SK-N-SH (cell line): Measurements from ENCODE around the gene ANK2. TPM values are rescaled to one million over a fixed set of nuclear protein-coding genes. Genes with fewer than 3 reads are reported as not detected.
"Not testable (repeated sequence)": the region's sequence is repeated elsewhere in the genome, so short reads cannot be mapped to it uniquely, and the experiment has no call there.

Experiments used
- CTCF ChIA-PET: fragments of 300-600, 350-600 bp; formaldehyde crosslinking; extraction: SDS; loops from one replicate; lab custom pipeline; 2021; lab: Yijun Ruan, JAX
- POLR2A ChIA-PET: fragments of 350-600 bp; sonication (Branson Sonifier 250); formaldehyde crosslinking; extraction: SDS; loops from one replicate; lab custom pipeline; 2020; ENCODE audit warnings: antibody characterized with exemption, inconsistent platforms; lab: Yijun Ruan, JAX
- DNase-seq: peaks from one replicate; pipeline ENCODE4 v3.0.0; 2012
- H2AFZ ChIP-seq: fragments of 200-600 bp; sonication (generic); 2 replicates; pipeline ENCODE4 v1.8.1; 2016; ENCODE audit warnings: antibody characterized with exemption, mild to moderate bottlenecking, low read depth
- H3F3A ChIP-seq: fragments of 200-600 bp; sonication (generic); replicated peaks from 2 replicates; pipeline ENCODE3; 2016; ENCODE audit warnings: antibody characterized with exemption, mild to moderate bottlenecking; ENCODE audit not compliant: insufficient read depth
- H3K27ac ChIP-seq, 2 experiments: fragments of 200-500 bp in 1 of 2; fragments of 200-600 bp in 1 of 2; sonication (Bioruptor generic) in 1 of 2; sonication (generic), shearing (Covaris generic) in 1 of 2; 2 replicates each; pipeline versions ENCODE4 v1.5.1 to v1.6.1; 2014 to 2016; ENCODE audit warnings: low read depth in 2 of 2, inconsistent platforms in 1 of 2, low read length in 1 of 2, mild to moderate bottlenecking in 1 of 2, mixed read lengths in 1 of 2
- H3K27me3 ChIP-seq: fragments of 200-600 bp; sonication (generic), shearing (Covaris generic); 2 replicates; pipeline ENCODE4 v1.6.1; 2016; ENCODE audit warnings: mixed run types; ENCODE audit not compliant: insufficient read depth
- H3K36me3 ChIP-seq, 2 experiments: fragments of 200-500 bp in 1 of 2; fragments of 200-600 bp in 1 of 2; sonication (Bioruptor generic) in 1 of 2; sonication (generic) in 1 of 2; replicated peaks in 1 of 2; 2 replicates each; pipeline versions ENCODE3 to v1.5.1; 2014 to 2016; ENCODE audit warnings: low read length in 1 of 2, mild to moderate bottlenecking in 1 of 2; ENCODE audit not compliant: insufficient read depth in 2 of 2, control insufficient read depth in 1 of 2
- H3K4me1 ChIP-seq, 2 experiments: fragments of 200-500 bp in 1 of 2; fragments of 200-600 bp in 1 of 2; sonication (Bioruptor generic) in 1 of 2; sonication (generic), shearing (Covaris generic) in 1 of 2; 2 replicates each; pipeline versions ENCODE4 v1.5.1 to v1.6.1; 2014 to 2016; ENCODE audit warnings: low read depth in 1 of 2, low read length in 1 of 2, mixed run types in 1 of 2; ENCODE audit not compliant: insufficient read depth in 2 of 2, control insufficient read depth in 1 of 2
- H3K4me2 ChIP-seq: fragments of 200-600 bp; sonication (generic), shearing (Covaris generic); 2 replicates; pipeline ENCODE4 v1.6.1; 2017; ENCODE audit warnings: mixed run types
- H3K4me3 ChIP-seq, 2 experiments: fragments of 200-500 bp in 1 of 2; fragments of 200-600 bp in 1 of 2; sonication (Bioruptor generic) in 1 of 2; sonication (generic), shearing (Covaris generic) in 1 of 2; 2 replicates each; pipeline versions ENCODE4 v1.5.1 to v1.8.1; 2014 to 2016; ENCODE audit warnings: low read depth in 2 of 2, inconsistent platforms in 1 of 2, low read length in 1 of 2, mild to moderate bottlenecking in 1 of 2, mixed read lengths in 1 of 2, moderate library complexity in 1 of 2
- H3K79me2 ChIP-seq: fragments of 200-600 bp; sonication (generic); 2 replicates; pipeline ENCODE4 v1.8.1; 2017; ENCODE audit warnings: mild to moderate bottlenecking; ENCODE audit not compliant: insufficient read depth
- H3K9ac ChIP-seq: fragments of 200-600 bp; sonication (generic); 2 replicates; pipeline ENCODE4 v1.6.1; 2017; ENCODE audit warnings: mixed run types
- H3K9me2 ChIP-seq: fragments of 200-600 bp; sonication (generic); 2 replicates; pipeline ENCODE4 v1.6.1; 2017; ENCODE audit warnings: mixed run types
- H3K9me3 ChIP-seq: fragments of 200-600 bp; sonication (generic); 2 replicates; pipeline ENCODE4 v1.6.1; 2017; ENCODE audit warnings: mixed run types, mild to moderate bottlenecking, moderate library complexity
- H4K20me1 ChIP-seq: fragments of 200-600 bp; sonication (generic); 2 replicates; pipeline ENCODE4 v1.6.1; 2017; ENCODE audit warnings: mild to moderate bottlenecking, mixed run types; ENCODE audit not compliant: insufficient read depth
- ELF1 ChIP-seq: IDR thresholded peaks from 2 replicates; pipeline ENCODE4 v1.4.0; 2012
- FOXJ3 ChIP-seq: sonication (generic); formaldehyde crosslinking; IDR thresholded peaks from 2 replicates; pipeline ENCODE4 v1.5.1; 2020; ENCODE audit warnings: mild to moderate bottlenecking, missing genetic modification reagents
- JUND ChIP-seq: IDR thresholded peaks from 2 replicates; pipeline ENCODE4 v1.4.0; 2012
- MXI1 ChIP-seq: IDR thresholded peaks from 2 replicates; pipeline ENCODE4 v1.6.1; 2012; ENCODE audit warnings: mild to moderate bottlenecking, low read depth, low read length, improper control_type of control experiment
- WGBS: methylation state at CpG from one replicate; pipeline ENCODE4 v1.1.6; 2017; ENCODE audit warnings: low lambda C conversion rate; 5-methylcytosine and 5-hydroxymethylcytosine counted together
- polyA plus RNA-seq, 3 experiments: library from polyadenylated mRNA; depleted of rRNA; stranded (reverse); fragments of >200 nt; gene quantifications; 2 replicates each; pipeline ENCODE4 v1.2.3, GENCODE V29; 2012
- TF ChIP-seq, protein P1 (sequence below): IDR thresholded peaks from 2 replicates; pipeline ENCODE4 v1.6.1; 2012; ENCODE audit warnings: mild to moderate bottlenecking, low read depth, low read length, moderate library complexity
- TF ChIP-seq, protein P2 (sequence below): fragments of 150-350 bp; IDR thresholded peaks from 2 replicates; pipeline ENCODE4 v1.6.1; 2017; ENCODE audit warnings: antibody characterized with exemption, low read length, low read depth, borderline replicate concordance

ANK2 gene
- polyA plus RNA-seq, 1 of the 3 experiments (the other 2 are of a cell fraction) = 0.69 TPM

DNA sequence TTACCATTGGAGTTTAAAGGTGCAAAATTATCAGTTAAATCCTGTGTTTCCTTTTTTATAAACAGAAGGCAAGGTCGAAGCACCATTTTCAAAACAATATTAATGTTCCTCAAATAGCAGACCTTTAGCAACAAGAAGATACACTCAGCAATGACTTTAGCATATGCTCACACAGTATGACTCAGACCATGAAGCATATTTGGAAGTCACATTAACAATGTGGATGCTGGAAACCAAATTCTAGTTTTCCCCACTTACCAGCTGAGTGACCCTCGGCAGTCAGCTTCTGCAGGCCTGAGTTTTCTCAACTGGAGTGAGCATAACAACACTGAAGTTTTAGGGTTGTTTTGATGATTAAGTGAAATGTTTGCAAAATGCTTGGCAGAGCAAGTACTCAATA is 130.5 kb downstream of the ANK2 start (continued):
- TF ChIP-seq FOXJ3 (no peak), MXI1 (no peak)
- TF ChIP-seq, all 33 proteins: peak for 0

DNA sequence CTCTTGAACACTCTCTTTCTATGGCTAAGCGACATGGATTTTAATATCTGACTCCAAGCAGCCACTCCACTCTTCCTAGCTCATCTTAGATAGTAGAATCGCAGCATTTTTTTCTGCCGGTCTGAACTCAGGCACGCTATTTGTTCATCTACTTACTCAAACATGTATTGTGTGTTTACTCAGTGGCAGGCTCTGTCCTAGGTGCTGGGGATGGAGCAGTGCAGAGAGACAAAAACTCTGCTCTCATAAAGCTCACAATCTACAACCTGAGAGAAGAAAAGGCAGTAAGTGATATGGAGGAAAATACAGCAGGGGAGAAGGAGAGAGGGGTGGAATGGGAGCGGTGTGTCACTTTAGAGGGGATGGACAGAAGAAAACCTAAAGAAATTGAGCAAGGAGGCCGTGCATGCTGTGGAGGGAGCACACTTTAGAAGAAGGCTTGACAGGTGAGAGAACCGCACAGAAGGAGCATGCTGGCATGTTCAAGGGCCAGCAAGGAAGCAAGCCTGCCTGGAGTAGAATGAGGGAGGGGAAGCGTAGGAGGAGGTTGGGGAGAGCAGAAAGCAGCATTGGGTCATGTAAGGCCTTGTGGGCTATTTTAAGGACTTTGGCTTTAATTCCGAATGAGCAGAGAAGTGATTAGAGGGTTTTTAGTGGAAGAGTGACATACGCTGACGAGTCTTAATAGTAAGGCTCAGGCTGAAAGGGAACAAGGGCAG is 132.0 kb downstream of the ANK2 start:
- ChIA-PET POLR2A (no interaction called here), CTCF (no interaction called here)
- Histone ChIP-seq H3K36me3 (no peaks in the 10 kb centered on the region), H3K4me3 (no peak overlapping the region), H3K4me2 (no peak overlapping the region), H3K9me2 (no peaks in the 10 kb centered on the region), H3K4me1 (no peaks in the 10 kb centered on the region; a peak in 2 of 4 replicates), H3K9me3 (no peaks in the 10 kb centered on the region), H3K79me2 (no peaks in the 10 kb centered on the region), H3F3A (no peaks in the 10 kb centered on the region), H4K20me1 (no peaks in the 10 kb centered on the region), H2AFZ (no peak overlapping the region), H3K27ac (no peak overlapping the region), H3K27me3 (no peaks in the 10 kb centered on the region), H3K9ac (no peak overlapping the region)
- TF ChIP-seq, protein P1, sequence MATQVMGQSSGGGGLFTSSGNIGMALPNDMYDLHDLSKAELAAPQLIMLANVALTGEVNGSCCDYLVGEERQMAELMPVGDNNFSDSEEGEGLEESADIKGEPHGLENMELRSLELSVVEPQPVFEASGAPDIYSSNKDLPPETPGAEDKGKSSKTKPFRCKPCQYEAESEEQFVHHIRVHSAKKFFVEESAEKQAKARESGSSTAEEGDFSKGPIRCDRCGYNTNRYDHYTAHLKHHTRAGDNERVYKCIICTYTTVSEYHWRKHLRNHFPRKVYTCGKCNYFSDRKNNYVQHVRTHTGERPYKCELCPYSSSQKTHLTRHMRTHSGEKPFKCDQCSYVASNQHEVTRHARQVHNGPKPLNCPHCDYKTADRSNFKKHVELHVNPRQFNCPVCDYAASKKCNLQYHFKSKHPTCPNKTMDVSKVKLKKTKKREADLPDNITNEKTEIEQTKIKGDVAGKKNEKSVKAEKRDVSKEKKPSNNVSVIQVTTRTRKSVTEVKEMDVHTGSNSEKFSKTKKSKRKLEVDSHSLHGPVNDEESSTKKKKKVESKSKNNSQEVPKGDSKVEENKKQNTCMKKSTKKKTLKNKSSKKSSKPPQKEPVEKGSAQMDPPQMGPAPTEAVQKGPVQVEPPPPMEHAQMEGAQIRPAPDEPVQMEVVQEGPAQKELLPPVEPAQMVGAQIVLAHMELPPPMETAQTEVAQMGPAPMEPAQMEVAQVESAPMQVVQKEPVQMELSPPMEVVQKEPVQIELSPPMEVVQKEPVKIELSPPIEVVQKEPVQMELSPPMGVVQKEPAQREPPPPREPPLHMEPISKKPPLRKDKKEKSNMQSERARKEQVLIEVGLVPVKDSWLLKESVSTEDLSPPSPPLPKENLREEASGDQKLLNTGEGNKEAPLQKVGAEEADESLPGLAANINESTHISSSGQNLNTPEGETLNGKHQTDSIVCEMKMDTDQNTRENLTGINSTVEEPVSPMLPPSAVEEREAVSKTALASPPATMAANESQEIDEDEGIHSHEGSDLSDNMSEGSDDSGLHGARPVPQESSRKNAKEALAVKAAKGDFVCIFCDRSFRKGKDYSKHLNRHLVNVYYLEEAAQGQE = peak; percentile 72; the same call in 1 of the 2 replicates
- no peak for TF ChIP-seq JUND
- DNase-seq = no peak
- WGBS = 78% methylated on average over 11 of the region's 11 CpGs

DNA sequence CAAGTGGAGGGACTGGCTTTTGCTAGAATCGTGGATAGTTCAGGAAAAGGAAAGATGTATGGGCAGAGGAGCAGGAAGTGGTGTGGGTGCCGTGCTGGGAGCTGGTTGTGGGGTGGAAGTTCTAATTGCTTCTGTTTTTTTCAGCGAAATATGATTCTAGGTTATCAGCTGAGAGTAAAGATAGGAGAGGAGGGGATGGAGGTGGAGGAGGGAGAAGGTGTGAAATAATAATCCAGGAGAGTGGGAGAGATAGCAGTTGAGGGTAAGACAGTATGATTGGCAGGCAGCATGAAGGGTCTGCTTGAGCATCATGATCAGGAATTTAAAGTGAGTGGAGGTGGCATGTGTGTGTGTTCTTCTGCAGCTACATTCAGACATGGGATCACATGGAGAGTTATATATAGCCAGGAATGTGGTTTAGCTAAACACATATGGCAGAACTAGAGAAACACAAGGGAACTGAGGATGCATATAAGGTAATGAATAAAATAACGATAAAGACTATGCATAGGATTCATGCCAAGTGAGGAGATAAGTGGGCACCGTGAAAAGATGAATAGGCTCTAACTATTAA is 133.7 kb downstream of the ANK2 start:
- H3K4me2 ChIP-seq = no peak overlapping the region
- no peaks in the 10 kb centered on the region for H3K27me3 ChIP-seq
- TF ChIP-seq, protein P2, sequence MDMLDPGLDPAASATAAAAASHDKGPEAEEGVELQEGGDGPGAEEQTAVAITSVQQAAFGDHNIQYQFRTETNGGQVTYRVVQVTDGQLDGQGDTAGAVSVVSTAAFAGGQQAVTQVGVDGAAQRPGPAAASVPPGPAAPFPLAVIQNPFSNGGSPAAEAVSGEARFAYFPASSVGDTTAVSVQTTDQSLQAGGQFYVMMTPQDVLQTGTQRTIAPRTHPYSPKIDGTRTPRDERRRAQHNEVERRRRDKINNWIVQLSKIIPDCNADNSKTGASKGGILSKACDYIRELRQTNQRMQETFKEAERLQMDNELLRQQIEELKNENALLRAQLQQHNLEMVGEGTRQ = no peak
- no peak for TF ChIP-seq ELF1
- CTCF ChIA-PET = interaction anchor here (0.7 kb wide), 1 partner anchor 11 kb away, joined by 3 read pairs; no protein-coding TSS in a partner anchor
- no peaks in the 10 kb centered on the region for H3K79me2 ChIP-seq
- no peak for DNase-seq
- H3K9me2 ChIP-seq = no peaks in the 10 kb centered on the region
- POLR2A ChIA-PET = no interaction called here
- H4K20me1 ChIP-seq = no peaks in the 10 kb centered on the region
- WGBS = 50% methylated on average over 5 of the region's 5 CpGs
- H3F3A ChIP-seq = no peaks in the 10 kb centered on the region
- H3K36me3 ChIP-seq = no peaks in the 10 kb centered on the region
- H2AFZ ChIP-seq = no peak overlapping the region
- H3K9ac ChIP-seq = no peak overlapping the region
- no peaks in the 10 kb centered on the region for H3K9me3 ChIP-seq
- H3K4me1 ChIP-seq = no peaks in the 10 kb centered on the region; a peak in 2 of 4 replicates
- H3K27ac ChIP-seq = no peak overlapping the region
- no peak overlapping the region for H3K4me3 ChIP-seq

DNA sequence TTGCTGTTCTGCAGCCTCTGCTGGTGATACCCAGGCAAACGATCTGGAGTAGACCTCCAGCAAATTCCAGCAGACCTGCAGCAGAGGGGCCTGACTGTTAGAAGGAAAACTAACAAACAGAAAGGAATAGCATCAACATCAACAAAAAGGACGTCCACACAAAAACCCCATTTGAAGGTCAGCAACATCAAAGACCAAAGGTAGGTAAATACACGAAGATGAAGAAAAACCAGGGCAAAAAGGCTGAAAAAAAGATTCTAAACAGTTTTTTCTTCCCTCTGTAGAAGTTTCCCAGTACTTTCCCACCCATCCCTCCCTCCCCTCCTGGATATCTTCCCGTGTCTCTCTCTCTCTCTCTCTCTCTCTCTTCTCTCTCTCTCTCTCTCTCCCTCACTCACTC is 136.8 kb downstream of the ANK2 start:
- DNase-seq, H4K20me1 ChIP-seq, H3K9me3 ChIP-seq, H3K9me2 ChIP-seq, H3K4me1 ChIP-seq, H3K27me3 ChIP-seq, H3K36me3 ChIP-seq, H2AFZ ChIP-seq, H3K79me2 ChIP-seq, POLR2A ChIA-PET, H3K4me3 ChIP-seq, H3K4me2 ChIP-seq, H3K9ac ChIP-seq, H3K27ac ChIP-seq, H3F3A ChIP-seq: not testable (repeated sequence)
- WGBS = 27% methylated on average over 4 of the region's 4 CpGs
- CTCF ChIA-PET = interaction anchor here (0.6 kb wide), 1 partner anchor 1198 kb away, joined by 3 read pairs; no protein-coding TSS in a partner anchor
